Left ventricle myocardium inferior (tissue), 1 donor: ENCODE measurements around the gene THAP5. TPM values are rescaled to one million over a fixed set of nuclear protein-coding genes. Genes with fewer than 3 reads are reported as not detected.

Source experiments
- DNase-seq: peaks from one replicate; pipeline ENCODE4 v3.0.0-alpha.2; 2020
- H3K27ac ChIP-seq: fragments of 200-600 bp; replicated peaks from 2 replicates; pipeline ENCODE4 v1.8.0; 2021
- H3K27me3 ChIP-seq: fragments of 200-600 bp; 2 replicates; pipeline ENCODE4 v1.8.0; 2021; ENCODE audit warnings: low read depth
- H3K36me3 ChIP-seq: fragments of 200-600 bp; 2 replicates; pipeline ENCODE4 v1.8.0; 2021
- H3K4me1 ChIP-seq: fragments of 200-600 bp; 2 replicates; pipeline ENCODE4 v1.8.0; 2021
- H3K4me3 ChIP-seq: fragments of 200-600 bp; 2 replicates; pipeline ENCODE4 v1.8.0; 2021; ENCODE audit warnings: mild to moderate bottlenecking, moderate library complexity
- H3K9me3 ChIP-seq: fragments of 200-600 bp; replicated peaks from 2 replicates; pipeline ENCODE4 v1.8.0; 2021
- intact Hi-C: fragments of 100-400 bp; cut with micrococcal nuclease; formaldehyde crosslinking; loops from one replicate; pipeline ENCODE4 v1.11.0; 2022
- total RNA-seq: library from RNA; stranded (reverse); fragmentation: NEBNext Ultra II Directional; extraction: Animal tissue kit (Norgen Biotek cat#: 25700); gene quantifications from one replicate; pipeline ENCODE4 v1.2.1, GENCODE V29; 2021
- TF ChIP-seq, protein P1 (sequence below): fragments of 200-600 bp; IDR thresholded peaks from 2 replicates; pipeline ENCODE4 v1.8.0; 2021; ENCODE audit warnings: antibody characterized with exemption, mild to moderate bottlenecking, borderline replicate concordance
- donor health status: DM: no; HTN: yes; CAD: no; lungs with severe emphysema.

The THAP5 gene
- total RNA-seq, 1 donor from 2014 or later: 24.4 TPM

DNA sequence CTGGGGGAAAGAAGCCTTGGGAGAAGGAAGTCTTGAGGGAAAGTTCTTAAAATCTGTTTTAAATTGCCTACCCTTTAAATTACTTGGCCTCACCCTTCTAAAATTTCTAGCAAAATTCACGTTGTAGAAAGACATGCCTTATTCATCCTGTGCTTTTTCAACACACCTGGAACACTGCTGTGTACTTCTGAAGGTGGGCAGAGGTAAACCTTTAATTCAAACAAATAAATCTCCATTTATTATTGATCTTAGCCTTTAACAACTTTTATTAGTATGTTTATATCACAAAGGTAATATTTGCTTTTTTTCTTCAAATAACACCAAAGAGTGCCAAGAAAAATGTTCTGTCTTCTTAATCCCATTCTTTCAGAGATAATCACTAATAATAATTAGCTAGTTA is 30.9 kb upstream of the THAP5 start:
- Histone ChIP-seq H3K36me3 (no peaks in the 10 kb centered on the region), H3K27ac (no peak overlapping the region), H3K4me3 (no peak overlapping the region), H3K4me1 (no peaks in the 10 kb centered on the region), H3K27me3 (peaks cover 4% of the 10 kb centered on the region), H3K9me3 (no peaks in the 10 kb centered on the region)
- no peak for DNase-seq
- intact Hi-C loops: no loop called here
- TF ChIP-seq, protein P1, sequence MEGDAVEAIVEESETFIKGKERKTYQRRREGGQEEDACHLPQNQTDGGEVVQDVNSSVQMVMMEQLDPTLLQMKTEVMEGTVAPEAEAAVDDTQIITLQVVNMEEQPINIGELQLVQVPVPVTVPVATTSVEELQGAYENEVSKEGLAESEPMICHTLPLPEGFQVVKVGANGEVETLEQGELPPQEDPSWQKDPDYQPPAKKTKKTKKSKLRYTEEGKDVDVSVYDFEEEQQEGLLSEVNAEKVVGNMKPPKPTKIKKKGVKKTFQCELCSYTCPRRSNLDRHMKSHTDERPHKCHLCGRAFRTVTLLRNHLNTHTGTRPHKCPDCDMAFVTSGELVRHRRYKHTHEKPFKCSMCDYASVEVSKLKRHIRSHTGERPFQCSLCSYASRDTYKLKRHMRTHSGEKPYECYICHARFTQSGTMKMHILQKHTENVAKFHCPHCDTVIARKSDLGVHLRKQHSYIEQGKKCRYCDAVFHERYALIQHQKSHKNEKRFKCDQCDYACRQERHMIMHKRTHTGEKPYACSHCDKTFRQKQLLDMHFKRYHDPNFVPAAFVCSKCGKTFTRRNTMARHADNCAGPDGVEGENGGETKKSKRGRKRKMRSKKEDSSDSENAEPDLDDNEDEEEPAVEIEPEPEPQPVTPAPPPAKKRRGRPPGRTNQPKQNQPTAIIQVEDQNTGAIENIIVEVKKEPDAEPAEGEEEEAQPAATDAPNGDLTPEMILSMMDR: no peak

DNA sequence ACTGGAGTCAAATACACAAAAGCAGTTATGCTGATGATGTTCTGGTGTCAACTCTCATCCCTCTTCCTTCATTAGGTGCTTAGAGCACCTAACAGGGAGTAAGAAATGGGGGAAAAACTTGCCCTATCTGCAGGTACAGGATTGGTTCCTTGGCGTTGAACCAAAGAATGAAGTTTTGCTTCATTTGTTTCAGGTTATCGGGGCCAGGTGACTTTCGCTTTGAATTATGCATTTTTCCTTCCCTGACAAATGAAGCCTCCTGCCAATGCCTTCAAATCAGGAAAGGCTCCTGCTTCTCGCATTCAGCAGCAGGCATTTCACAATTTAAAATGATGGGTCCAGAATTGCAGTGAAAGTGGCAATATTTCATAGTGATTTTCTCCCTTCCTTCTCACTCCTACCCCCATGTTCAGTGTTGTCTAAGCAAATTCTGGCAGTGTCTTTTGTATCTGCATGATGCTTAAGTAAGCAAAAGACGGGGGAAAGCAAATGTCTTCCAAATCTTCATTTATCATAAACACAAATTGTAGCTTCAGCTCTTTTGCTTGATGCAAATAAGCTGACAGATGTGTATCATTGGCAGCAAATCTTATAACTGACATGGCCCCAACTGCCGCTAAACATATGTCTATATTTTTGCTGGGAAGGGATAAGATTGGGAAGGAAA is 29.5 kb upstream of the THAP5 start:
- TF ChIP-seq, protein P1: no peak
- Histone ChIP-seq H3K9me3 (no peaks in the 10 kb centered on the region), H3K4me3 (no peak overlapping the region), H3K27me3 (peaks cover 4% of the 10 kb centered on the region), H3K4me1 (no peaks in the 10 kb centered on the region), H3K36me3 (no peaks in the 10 kb centered on the region), H3K27ac (no peak overlapping the region)
- DNase-seq: no peak
- intact Hi-C loops: no loop called here

- DNase-seq: no peak
- Histone ChIP-seq H3K9me3 (no peaks in the 10 kb centered on the region), H3K36me3 (no peaks in the 10 kb centered on the region), H3K4me3 (no peak overlapping the region), H3K27ac (no peak overlapping the region), H3K4me1 (no peaks in the 10 kb centered on the region), H3K27me3 (peaks cover 4% of the 10 kb centered on the region)
- intact Hi-C loops: no loop called here
- TF ChIP-seq, protein P1: no peak
These were observed 28.6 kb upstream of the THAP5 start for GRCh38 chr7:108598153-108598552.

GRCh38 chr7:108596560-108596959 is 27.1 kb upstream of the THAP5 start:
- Histone ChIP-seq H3K27ac (no peak overlapping the region), H3K9me3 (no peaks in the 10 kb centered on the region), H3K4me1 (no peaks in the 10 kb centered on the region), H3K36me3 (no peaks in the 10 kb centered on the region), H3K4me3 (no peak overlapping the region), H3K27me3 (peaks cover 4% of the 10 kb centered on the region)
- TF ChIP-seq, protein P1: no peak
- intact Hi-C loops: no loop called here
- DNase-seq: no peak

- Histone ChIP-seq H3K36me3 (no peaks in the 10 kb centered on the region), H3K27ac (no peak overlapping the region), H3K9me3 (no peaks in the 10 kb centered on the region), H3K27me3 (no peaks in the 10 kb centered on the region), H3K4me1 (no peaks in the 10 kb centered on the region), H3K4me3 (no peak overlapping the region)
- TF ChIP-seq, protein P1: peak; percentile 44
- intact Hi-C loops: no loop called here
- no peak for DNase-seq
These were observed 23.2 kb upstream of the THAP5 start for GRCh38 chr7:108592646-108593201.
